ENCODE data around the gene DPY30. TPM values are rescaled to one million over a fixed set of nuclear protein-coding genes. Genes with fewer than 3 reads are reported as not detected.

The DPY30 gene
- polyA plus RNA-seq, 1 of the 3 experiments (the other 2 are of a cell fraction) = 155 TPM

DNA sequence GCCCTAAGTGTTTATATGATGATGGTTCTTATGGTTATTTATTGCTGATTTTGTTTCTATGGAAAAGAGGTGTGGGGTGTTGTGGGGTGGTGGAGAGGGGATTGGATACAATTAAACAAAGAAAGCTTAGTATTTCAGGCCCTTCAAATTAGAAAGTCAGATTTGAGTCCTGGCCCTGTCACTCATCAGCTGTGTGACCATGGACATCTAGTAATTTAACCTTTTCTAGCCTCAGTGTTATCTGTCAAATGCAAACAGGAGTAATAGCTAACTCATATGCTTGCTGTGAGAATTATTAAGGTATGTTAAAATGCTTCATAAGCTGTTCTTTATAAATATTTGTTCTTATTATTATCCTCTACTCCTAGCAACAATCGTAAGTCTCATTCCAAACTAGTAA is 26.7 kb downstream of the DPY30 start:
- no peak overlapping the region for H3K4me2 ChIP-seq
- ChIA-PET POLR2A (interaction anchor here (0.5 to 1.0 kb wide), 2 partner anchors 26 to 48 kb away, joined by 4 to 5 read pairs; partner anchors contain the start of gene DPY30), CTCF (interaction anchor here (1.0 to 1.3 kb wide), 2 partner anchors 10 to 50 kb away, joined by 3 to 4 read pairs; partner anchors contain the start of gene SPAST)
- no peaks in the 10 kb centered on the region for H3K9me2 ChIP-seq
- no peak overlapping the region for H3K9ac ChIP-seq
- H3K9me3 ChIP-seq = no peaks in the 10 kb centered on the region
- peaks cover 19% of the 10 kb centered on the region for H3K79me2 ChIP-seq (ENCODE audit: insufficient read depth)
- no peak for DNase-seq
- H3K36me3 ChIP-seq (replicated peaks in 1 of 2; ENCODE audit: control insufficient read depth in 1 of 2, insufficient read depth in 2 of 2, low read length in 1 of 2) = peaks cover 0 to 3% of the 10 kb centered on the region in 2 experiments
- peaks cover 17% of the 10 kb centered on the region for H4K20me1 ChIP-seq (ENCODE audit: insufficient read depth)
- no peaks in the 10 kb centered on the region for H3F3A ChIP-seq (replicated peaks; ENCODE audit: insufficient read depth)
- H3K27ac ChIP-seq (ENCODE audit: low read depth in 2 of 2, low read length in 1 of 2) = no peak overlapping the region
- 84% methylated on average over 1 of the region's 1 CpG for WGBS (ENCODE audit: low lambda C conversion rate)
- H2AFZ ChIP-seq (ENCODE audit: low read depth) = no peak overlapping the region
- no peak overlapping the region for H3K4me3 ChIP-seq (ENCODE audit: low read depth in 2 of 2, low read length in 1 of 2)
- no peak for TF ChIP-seq NFIC (IDR thresholded peaks at IDR 0.05; ENCODE audit: borderline replicate concordance)
- peaks cover 0 to 7% of the 10 kb centered on the region in 2 experiments; a peak in 2 of 4 replicates for H3K4me1 ChIP-seq (ENCODE audit: control insufficient read depth in 1 of 2, insufficient read depth in 2 of 2, low read depth in 1 of 2, low read length in 1 of 2)
- H3K27me3 ChIP-seq (ENCODE audit: insufficient read depth) = no peaks in the 10 kb centered on the region

GRCh38 chr2:32011485-32011960 is 28.1 kb downstream of the DPY30 start:
- Histone ChIP-seq H3K9me3 (no peaks in the 10 kb centered on the region), H3K27me3 (ENCODE audit: insufficient read depth) (no peaks in the 10 kb centered on the region), H2AFZ (ENCODE audit: low read depth) (peak overlapping the region; percentile 57), H3F3A (replicated peaks; ENCODE audit: insufficient read depth) (no peaks in the 10 kb centered on the region), H3K36me3 (replicated peaks in 1 of 2; ENCODE audit: control insufficient read depth in 1 of 2, insufficient read depth in 2 of 2, low read length in 1 of 2) (no peaks in the 10 kb centered on the region), H3K4me2 (peak overlapping the region; percentile 73), H3K27ac (ENCODE audit: low read depth in 2 of 2, low read length in 1 of 2) (peak overlapping the region; percentile 77 to 98), H3K79me2 (ENCODE audit: insufficient read depth) (peaks cover 32% of the 10 kb centered on the region), H3K4me3 (ENCODE audit: low read depth in 2 of 2, low read length in 1 of 2) (peak overlapping the region; percentile 65 to 66), H3K9me2 (no peaks in the 10 kb centered on the region), H3K9ac (peak overlapping the region; percentile 64), H3K4me1 (ENCODE audit: control insufficient read depth in 1 of 2, insufficient read depth in 2 of 2, low read depth in 1 of 2, low read length in 1 of 2) (peaks cover 0 to 8% of the 10 kb centered on the region in 2 experiments; a peak in 2 of 4 replicates), H4K20me1 (ENCODE audit: insufficient read depth) (peaks cover 30% of the 10 kb centered on the region)
- ChIA-PET POLR2A (interaction anchor here (0.9 to 1.6 kb wide), 4 partner anchors 8 to 52 kb away, joined by 3 to 7 read pairs (median 4); partner anchors contain the start of genes DPY30 and SPAST), CTCF (no interaction called here)
- DNase-seq = no peak
- WGBS (ENCODE audit: low lambda C conversion rate) = 83% methylated on average over 5 of the region's 5 CpGs
- TF ChIP-seq GATA2 (CRISPR knock-in tag; IDR thresholded peaks at IDR 0.05) (no peak), CHD2 (IDR thresholded peaks at IDR 0.05; ENCODE audit: low read length, partially characterized antibody) (no peak), NRF1 (IDR thresholded peaks at IDR 0.05; ENCODE audit: low read depth, low read length) (no peak), RXRA (IDR thresholded peaks at IDR 0.05; ENCODE audit: borderline replicate concordance, low read depth) (no peak), JUND (IDR thresholded peaks at IDR 0.05) (no peak), POLR2AphosphoS5 (IDR thresholded peaks at IDR 0.05; ENCODE audit: low read depth, low read length) (no peak), MXI1 (IDR thresholded peaks at IDR 0.05; ENCODE audit: low read depth, low read length) (no peak), FOXM1 (IDR thresholded peaks at IDR 0.05; ENCODE audit: low read depth) (no peak), FOXJ3 (CRISPR knock-in tag; IDR thresholded peaks at IDR 0.05) (no peak), SIN3A (IDR thresholded peaks at IDR 0.05; ENCODE audit: borderline replicate concordance, low read depth, low read length) (no peak), EP300 (IDR thresholded peaks at IDR 0.05; ENCODE audit: borderline replicate concordance in 1 of 2, low read depth in 1 of 2, low read length in 1 of 2) (no peak), CTCF (IDR thresholded peaks at IDR 0.05) (no peak), TCF12 (IDR thresholded peaks at IDR 0.05) (no peak), TAF1 (IDR thresholded peaks at IDR 0.05; ENCODE audit: borderline replicate concordance, low read depth, low read length) (no peak), ELF1 (IDR thresholded peaks at IDR 0.05) (no peak), RAD21 (IDR thresholded peaks at IDR 0.05; ENCODE audit: low read length) (no peak), NFIC (IDR thresholded peaks at IDR 0.05; ENCODE audit: borderline replicate concordance) (no peak)
- TF ChIP-seq, protein P1, sequence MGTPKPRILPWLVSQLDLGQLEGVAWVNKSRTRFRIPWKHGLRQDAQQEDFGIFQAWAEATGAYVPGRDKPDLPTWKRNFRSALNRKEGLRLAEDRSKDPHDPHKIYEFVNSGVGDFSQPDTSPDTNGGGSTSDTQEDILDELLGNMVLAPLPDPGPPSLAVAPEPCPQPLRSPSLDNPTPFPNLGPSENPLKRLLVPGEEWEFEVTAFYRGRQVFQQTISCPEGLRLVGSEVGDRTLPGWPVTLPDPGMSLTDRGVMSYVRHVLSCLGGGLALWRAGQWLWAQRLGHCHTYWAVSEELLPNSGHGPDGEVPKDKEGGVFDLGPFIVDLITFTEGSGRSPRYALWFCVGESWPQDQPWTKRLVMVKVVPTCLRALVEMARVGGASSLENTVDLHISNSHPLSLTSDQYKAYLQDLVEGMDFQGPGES (IDR thresholded peaks at IDR 0.05; ENCODE audit: low read depth, low read length) = no peak
- TF ChIP-seq, protein P2, sequence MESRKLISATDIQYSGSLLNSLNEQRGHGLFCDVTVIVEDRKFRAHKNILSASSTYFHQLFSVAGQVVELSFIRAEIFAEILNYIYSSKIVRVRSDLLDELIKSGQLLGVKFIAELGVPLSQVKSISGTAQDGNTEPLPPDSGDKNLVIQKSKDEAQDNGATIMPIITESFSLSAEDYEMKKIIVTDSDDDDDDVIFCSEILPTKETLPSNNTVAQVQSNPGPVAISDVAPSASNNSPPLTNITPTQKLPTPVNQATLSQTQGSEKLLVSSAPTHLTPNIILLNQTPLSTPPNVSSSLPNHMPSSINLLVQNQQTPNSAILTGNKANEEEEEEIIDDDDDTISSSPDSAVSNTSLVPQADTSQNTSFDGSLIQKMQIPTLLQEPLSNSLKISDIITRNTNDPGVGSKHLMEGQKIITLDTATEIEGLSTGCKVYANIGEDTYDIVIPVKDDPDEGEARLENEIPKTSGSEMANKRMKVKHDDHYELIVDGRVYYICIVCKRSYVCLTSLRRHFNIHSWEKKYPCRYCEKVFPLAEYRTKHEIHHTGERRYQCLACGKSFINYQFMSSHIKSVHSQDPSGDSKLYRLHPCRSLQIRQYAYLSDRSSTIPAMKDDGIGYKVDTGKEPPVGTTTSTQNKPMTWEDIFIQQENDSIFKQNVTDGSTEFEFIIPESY (IDR thresholded peaks at IDR 0.05; ENCODE audit: borderline replicate concordance, low read depth) = no peak
